Lower leg skin (tissue), 4 donors: Measurements from ENCODE around the gene APOD. TPM values are rescaled to one million over a fixed set of nuclear protein-coding genes. Genes with fewer than 3 reads are reported as not detected.
A peak's percentile ranks its signal among the peaks of the same experiment; 100 is the strongest.

ENCODE experiments used
- DNase-seq, 2 donors: peaks; one replicate each; pipeline ENCODE4 v3.0.0-alpha.2; 2019; ENCODE audit warnings: low spot score in 2 of 2
- H3K4me3 ChIP-seq: fragments of 200-600 bp; sonication (generic); 2 replicates; pipeline ENCODE4 v1.5.1; 2017; ENCODE audit warnings: mild to moderate bottlenecking, low read depth; ENCODE audit not compliant: poor library complexity, severe bottlenecking
- CTCF ChIP-seq, 3 donors: fragments of 450-650 bp; IDR thresholded peaks; one replicate each; pipeline ENCODE4 v1.5.1; 2016; ENCODE audit warnings: antibody characterized with exemption in 3 of 3, mild to moderate bottlenecking in 3 of 3, moderate library complexity in 2 of 3
- POLR2A ChIP-seq, 2 donors: fragments of 450-650 bp; IDR thresholded peaks; one replicate each; pipeline ENCODE4 v1.6.1; 2016 to 2017; ENCODE audit warnings: antibody characterized with exemption in 2 of 2, mild to moderate bottlenecking in 1 of 2, moderate library complexity in 1 of 2
- WGBS, 2 donors: methylation state at CpG; one replicate each; pipeline ENCODE4 v1.1.5; 2018; 5-methylcytosine and 5-hydroxymethylcytosine counted together
- intact Hi-C: fragments of 100-400 bp; cut with DNase I; formaldehyde crosslinking; loops from one replicate; pipeline ENCODE4 v1.15.0; 2023; ENCODE audit warnings: low total_unique reads
- total RNA-seq, 4 donors: library from RNA; depleted of rRNA; stranded (reverse); fragments of >200 nt; gene quantifications; one replicate each; pipeline ENCODE4 v1.1.0, GENCODE V29; 2016

Gene APOD
- total RNA-seq, 4 donors from 2014 or later, result 201 to 766 (median 373) TPM

- H3K4me3 ChIP-seq, result peak within 1 kb of the TSS; percentile 91
- intact Hi-C loops, result no loop called here
- WGBS, 2 donors, result 0% methylated on average over 27 to 50 of the region's 95 CpGs
- peak; percentile 86 to 98 for DNase-seq
- TF ChIP-seq CTCF (IDR thresholded peaks at IDR 0.05) (no peak), POLR2A (IDR thresholded peaks at IDR 0.05) (peak in 1 of 2 donors; percentile 93)
Observed at GRCh38 chr3:195542698-195543499, 40.8 kb downstream of the APOD start, which contains the start of gene PPP1R2. Gene PPP1R2 (minus strand): TSS chr3:195543325. CDS start chr3:195543025, 300 bp downstream.

- intact Hi-C loops, result no loop called here
- H3K4me3 ChIP-seq, result peak overlapping the region; percentile 91
- DNase-seq, result no peak
- TF ChIP-seq POLR2A (IDR thresholded peaks at IDR 0.05), result no peak
- no peak for TF ChIP-seq CTCF (IDR thresholded peaks at IDR 0.05)
- 0% methylated on average over 5 of the region's 5 CpGs for WGBS, 2 donors
Observed at GRCh38 chr3:195542316-195542697, 41.4 kb downstream of the APOD start.

- WGBS, 2 donors, result 63 to 66% methylated on average over 6 of the region's 6 CpGs
- intact Hi-C loops, result no loop called here
- no peak overlapping the region for H3K4me3 ChIP-seq
- no peak for DNase-seq
- no peak for TF ChIP-seq CTCF (IDR thresholded peaks at IDR 0.05)
- TF ChIP-seq POLR2A (IDR thresholded peaks at IDR 0.05), result no peak
Observed at GRCh38 chr3:195540511-195540910, 43.2 kb downstream of the APOD start.

- H3K4me3 ChIP-seq, result no peak overlapping the region
- no peak for DNase-seq
- 83% methylated on average over 8 of the region's 8 CpGs for WGBS, 2 donors
- TF ChIP-seq CTCF (IDR thresholded peaks at IDR 0.05) (no peak), POLR2A (IDR thresholded peaks at IDR 0.05) (no peak)
- intact Hi-C loops, result no loop called here
Observed at GRCh38 chr3:195540027-195540426, 43.7 kb downstream of the APOD start.

- intact Hi-C loops, result no loop called here
Observed at GRCh38 chr3:195539479-195539878, 44.3 kb downstream of the APOD start.

More at GRCh38 chr3:195539479-195539878, 44.3 kb downstream of the APOD start:
- H3K4me3 ChIP-seq, result no peak overlapping the region
- 92 to 93% methylated on average over 5 of the region's 5 CpGs for WGBS, 2 donors
- no peak for DNase-seq
- TF ChIP-seq POLR2A (IDR thresholded peaks at IDR 0.05), result no peak
- no peak for TF ChIP-seq CTCF (IDR thresholded peaks at IDR 0.05)
